GM18873 (cell line): ENCODE results near the gene ASCL3.
"Not testable (repeated sequence)": the region's sequence is repeated elsewhere in the genome, so short reads cannot be mapped to it uniquely, and the experiment has no call there.

ENCODE experiments used
- ATAC-seq: cut with Tn5 transposase; IDR thresholded peaks from one replicate; pipeline ENCODE4 v1.9.1; 2021; ENCODE audit warnings: mild to moderate bottlenecking, moderate library complexity, moderate number of reproducible peaks; ENCODE audit not compliant: unreplicated experiment, low FRiP score

The ASCL3 gene

GRCh38 chr11:8948886-8949285 lies 6.1 kb upstream of the ASCL3 start:
- ATAC-seq, result no peak

GRCh38 chr11:8947230-8947943 lies 4.6 kb upstream of the ASCL3 start:
- no peak for ATAC-seq

GRCh38 chr11:8941341-8942103 lies 1.3 kb downstream of the ASCL3 start:
- no peak for ATAC-seq

GRCh38 chr11:8937659-8938058 lies 5.2 kb downstream of the ASCL3 start:
- no peak for ATAC-seq

- ATAC-seq, result no peak
These were observed 5.7 kb downstream of the ASCL3 start for GRCh38 chr11:8937159-8937558.

- not testable (repeated sequence) for ATAC-seq
These were observed 7.0 kb downstream of the ASCL3 start for GRCh38 chr11:8935789-8936188.

GRCh38 chr11:8934742-8935488 lies 7.9 kb downstream of the ASCL3 start:
- no peak for ATAC-seq

- ATAC-seq, result no peak
These were observed 8.9 kb downstream of the ASCL3 start for GRCh38 chr11:8933931-8934330.

GRCh38 chr11:8932564-8933180 lies 10.1 kb downstream of the ASCL3 start, which contains the start of gene C11orf16:
C11orf16 (minus strand) TSS chr11:8932947; CDS start chr11:8932308, 639 bp downstream.
- no peak for ATAC-seq

GRCh38 chr11:8930456-8931175 lies 12.2 kb downstream of the ASCL3 start:
- ATAC-seq, result no peak

- ATAC-seq, result no peak
These were observed 13.7 kb downstream of the ASCL3 start for GRCh38 chr11:8928981-8929615.

- no peak for ATAC-seq
These were observed 14.6 kb downstream of the ASCL3 start for GRCh38 chr11:8928205-8928604.

GRCh38 chr11:8927233-8927632 lies 15.6 kb downstream of the ASCL3 start:
- no peak for ATAC-seq

- no peak for ATAC-seq
These were observed 16.6 kb downstream of the ASCL3 start for GRCh38 chr11:8926236-8926635.

- no peak for ATAC-seq
These were observed 17.1 kb downstream of the ASCL3 start for GRCh38 chr11:8925711-8926110.

- no peak for ATAC-seq
These were observed 20.1 kb downstream of the ASCL3 start for GRCh38 chr11:8922691-8923090.

GRCh38 chr11:8917157-8917825 lies 25.5 kb downstream of the ASCL3 start:
- no peak for ATAC-seq

- no peak for ATAC-seq
These were observed 28.2 kb downstream of the ASCL3 start for GRCh38 chr11:8914661-8915018.

GRCh38 chr11:8913961-8914660 lies 28.7 kb downstream of the ASCL3 start:
- ATAC-seq, result no peak
